Measurements from ENCODE around the gene DPM1.

DNA sequence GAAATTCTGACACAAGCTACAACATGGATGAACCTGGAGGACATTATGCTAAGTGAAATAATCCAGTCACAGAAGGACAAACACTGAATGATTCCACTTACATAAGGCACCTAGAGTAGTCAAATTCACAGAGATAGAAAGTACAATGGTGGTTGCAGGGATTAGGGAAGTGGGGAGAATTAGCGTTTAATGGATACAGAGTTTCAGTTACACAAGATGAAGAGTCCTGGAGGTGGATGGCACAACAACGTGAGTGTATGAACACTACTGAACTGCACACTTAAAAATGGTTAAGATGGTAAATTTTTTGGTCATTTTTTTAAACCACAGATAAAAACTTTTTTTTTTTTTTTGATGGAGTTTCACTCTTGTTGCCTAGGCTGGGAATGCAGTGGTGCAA, 25.0 kb upstream of the DPM1 start:
- TF ChIP-seq CTCF (IDR thresholded peaks at IDR 0.05), result no peak
- no peak for TF ChIP-seq POLR2A (IDR thresholded peaks at IDR 0.05)
- TF ChIP-seq EP300 (IDR thresholded peaks at IDR 0.05), result no peak
- no peak for TF ChIP-seq POLR2AphosphoS5 (IDR thresholded peaks at IDR 0.05)
